Hepatocyte (in vitro differentiated cells): ENCODE measurements around the gene SDE2. TPM values are rescaled to one million over a fixed set of nuclear protein-coding genes. Genes with fewer than 3 reads are reported as not detected.

Source experiments
- DNase-seq: peaks from one replicate; pipeline ENCODE4 v3.0.0-alpha.2; 2016; ENCODE audit warnings: low spot score
- H2AFZ ChIP-seq: fragments of 200-600 bp; sonication (generic); 2 replicates; pipeline ENCODE4 v1.6.0; 2016; ENCODE audit warnings: antibody characterized with exemption, mild to moderate bottlenecking
- H3K27ac ChIP-seq: fragments of 200-600 bp; sonication (generic); 2 replicates; pipeline ENCODE4 v1.5.1; 2016; ENCODE audit warnings: mild to moderate bottlenecking
- H3K27me3 ChIP-seq: fragments of 200-600 bp; sonication (generic); 2 replicates; pipeline ENCODE4 v1.6.1; 2016
- H3K36me3 ChIP-seq: fragments of 200-600 bp; sonication (generic); replicated peaks from 2 replicates; pipeline ENCODE4 v1.5.1; 2016; ENCODE audit warnings: low read depth; ENCODE audit not compliant: insufficient read depth
- H3K4me1 ChIP-seq: fragments of 200-600 bp; sonication (generic); 2 replicates; pipeline ENCODE4 v1.5.1; 2016; ENCODE audit warnings: mild to moderate bottlenecking, moderate library complexity; ENCODE audit not compliant: insufficient read depth
- H3K4me2 ChIP-seq: fragments of 200-600 bp; sonication (generic); 2 replicates; pipeline ENCODE4 v1.6.0; 2016
- H3K4me3 ChIP-seq: fragments of 200-600 bp; sonication (generic); 2 replicates; pipeline ENCODE4 v1.5.1; 2016; ENCODE audit warnings: mild to moderate bottlenecking
- H3K79me2 ChIP-seq: fragments of 200-600 bp; sonication (generic); 2 replicates; pipeline ENCODE4 v1.6.0; 2017; ENCODE audit warnings: mild to moderate bottlenecking
- H3K9me2 ChIP-seq: fragments of 200-600 bp; sonication (generic); replicated peaks from 2 replicates; pipeline ENCODE4 v1.6.0; 2017; ENCODE audit warnings: mild to moderate bottlenecking; ENCODE audit not compliant: insufficient read depth
- H3K9me3 ChIP-seq: fragments of 200-600 bp; sonication (generic); 2 replicates; pipeline ENCODE4 v1.5.1; 2016; ENCODE audit warnings: low read depth, mild to moderate bottlenecking
- H4K20me1 ChIP-seq: fragments of 200-600 bp; sonication (generic); 2 replicates; pipeline ENCODE4 v1.6.0; 2016; ENCODE audit warnings: mild to moderate bottlenecking; ENCODE audit not compliant: insufficient read depth, poor library complexity, severe bottlenecking
- EZH2 ChIP-seq: fragments of 200-600 bp; sonication (generic); IDR thresholded peaks from 2 replicates; pipeline ENCODE4 v1.6.1; 2016; ENCODE audit warnings: antibody characterized with exemption, mild to moderate bottlenecking, borderline replicate concordance
- EZH2phosphoT487 ChIP-seq: fragments of 200-600 bp; sonication (generic); IDR thresholded peaks from one replicate; pipeline ENCODE4 v1.6.1; 2018; ENCODE audit warnings: antibody characterized with exemption, mild to moderate bottlenecking, low read depth, moderate library complexity; ENCODE audit not compliant: unreplicated experiment, severe bottlenecking
- WGBS: methylation state at CpG from one replicate; pipeline ENCODE4 v1.1.6; 2016; ENCODE audit warnings: low lambda C conversion rate; ENCODE audit errors: missing lambda C conversion rate; 5-methylcytosine and 5-hydroxymethylcytosine counted together
- polyA plus RNA-seq: library from polyadenylated mRNA; unstranded; fragments of >200 nt; fragmentation: Nextera tagmentation; extraction: Ambion mirVana; gene quantifications from 2 replicates; pipeline ENCODE4 v1.2.1, GENCODE V29; 2016
- total RNA-seq: library from RNA; depleted of rRNA; stranded (reverse); fragments of >200 nt; gene quantifications from 2 replicates; pipeline ENCODE4 v1.2.3, GENCODE V29; 2014
- TF ChIP-seq, protein P1 (sequence below): fragments of 200-600 bp; sonication (generic); IDR thresholded peaks from 2 replicates; pipeline ENCODE4 v1.5.1; 2016; ENCODE audit warnings: antibody characterized with exemption, mild to moderate bottlenecking; ENCODE audit not compliant: poor library complexity

Gene SDE2
- total and polyA plus RNA-seq, 2 experiments from 2014 or later: 14.6 to 27.3 TPM

DNA sequence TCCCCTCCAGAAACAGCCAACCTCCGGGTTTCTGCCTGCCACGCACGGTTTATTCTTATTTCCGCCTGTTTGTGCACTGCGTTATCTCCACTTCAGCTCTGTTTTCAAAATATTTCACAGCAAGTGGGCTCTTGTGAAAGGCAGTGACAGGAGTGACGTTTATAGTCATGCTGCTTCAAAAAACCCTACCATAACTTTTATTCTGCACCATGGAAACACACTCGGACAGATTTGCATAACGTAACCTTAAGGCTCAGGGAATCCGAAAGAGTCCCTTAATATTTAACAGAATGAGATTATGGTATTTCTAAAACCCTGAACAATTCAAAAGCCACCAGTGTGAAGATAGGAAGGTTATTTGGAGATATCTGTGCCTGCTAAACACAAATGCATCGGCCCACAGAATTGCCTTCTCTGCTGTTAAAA is 782 bp upstream of the SDE2 start:
- H3K4me3 ChIP-seq: peak overlapping the region; percentile 3
- H3K9me2 ChIP-seq: no peaks in the 10 kb centered on the region
- peaks cover 13% of the 10 kb centered on the region for H3K4me1 ChIP-seq
- no peak for TF ChIP-seq EZH2
- TF ChIP-seq, protein P1, sequence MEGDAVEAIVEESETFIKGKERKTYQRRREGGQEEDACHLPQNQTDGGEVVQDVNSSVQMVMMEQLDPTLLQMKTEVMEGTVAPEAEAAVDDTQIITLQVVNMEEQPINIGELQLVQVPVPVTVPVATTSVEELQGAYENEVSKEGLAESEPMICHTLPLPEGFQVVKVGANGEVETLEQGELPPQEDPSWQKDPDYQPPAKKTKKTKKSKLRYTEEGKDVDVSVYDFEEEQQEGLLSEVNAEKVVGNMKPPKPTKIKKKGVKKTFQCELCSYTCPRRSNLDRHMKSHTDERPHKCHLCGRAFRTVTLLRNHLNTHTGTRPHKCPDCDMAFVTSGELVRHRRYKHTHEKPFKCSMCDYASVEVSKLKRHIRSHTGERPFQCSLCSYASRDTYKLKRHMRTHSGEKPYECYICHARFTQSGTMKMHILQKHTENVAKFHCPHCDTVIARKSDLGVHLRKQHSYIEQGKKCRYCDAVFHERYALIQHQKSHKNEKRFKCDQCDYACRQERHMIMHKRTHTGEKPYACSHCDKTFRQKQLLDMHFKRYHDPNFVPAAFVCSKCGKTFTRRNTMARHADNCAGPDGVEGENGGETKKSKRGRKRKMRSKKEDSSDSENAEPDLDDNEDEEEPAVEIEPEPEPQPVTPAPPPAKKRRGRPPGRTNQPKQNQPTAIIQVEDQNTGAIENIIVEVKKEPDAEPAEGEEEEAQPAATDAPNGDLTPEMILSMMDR: no peak
- no peak for TF ChIP-seq EZH2phosphoT487
- no peaks in the 10 kb centered on the region for H3K27me3 ChIP-seq
- H3K27ac ChIP-seq: peak overlapping the region; percentile 97
- WGBS: 37% methylated on average over 10 of the region's 10 CpGs
- H3K9me3 ChIP-seq: no peaks in the 10 kb centered on the region
- H2AFZ ChIP-seq: peak overlapping the region; percentile 27
- no peaks in the 10 kb centered on the region for H3K36me3 ChIP-seq
- H3K79me2 ChIP-seq: peaks cover 41% of the 10 kb centered on the region
- H3K4me2 ChIP-seq: peak overlapping the region; percentile 78
- peak; percentile 47 for DNase-seq
- H4K20me1 ChIP-seq: no peaks in the 10 kb centered on the region

DNA sequence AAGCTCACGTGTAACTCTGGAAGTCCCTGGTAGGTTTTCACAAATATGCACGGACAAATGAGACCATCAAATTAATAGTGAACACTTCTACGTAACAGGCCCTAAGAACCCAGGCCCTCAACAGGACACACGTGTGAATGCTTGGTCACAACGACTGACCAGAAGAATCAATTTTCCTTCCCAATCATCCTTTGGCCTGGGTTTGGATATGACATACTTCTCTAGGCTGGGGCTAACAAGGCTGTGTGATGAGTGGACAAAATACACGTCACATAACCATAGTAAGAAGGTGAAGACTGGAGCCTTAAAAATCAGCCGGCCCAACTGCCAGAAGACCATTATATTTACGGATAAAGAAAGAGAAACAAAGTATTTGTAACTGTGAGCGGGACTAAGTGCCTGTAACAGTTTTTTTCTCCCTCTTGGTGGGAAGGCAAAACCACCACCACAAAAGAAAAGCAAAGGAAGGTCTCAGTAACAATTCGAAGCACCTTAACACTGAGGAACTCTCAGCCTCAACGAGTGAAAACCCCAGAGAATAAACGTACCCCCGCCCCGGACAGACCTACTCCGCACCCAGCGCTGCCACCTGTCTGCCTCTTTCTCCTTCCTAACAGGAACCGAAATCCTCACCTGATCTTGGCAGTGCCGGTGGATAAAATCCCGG is 450 bp downstream of the SDE2 start:
- peaks cover 54% of the 10 kb centered on the region for H3K79me2 ChIP-seq
- H3K27me3 ChIP-seq: no peaks in the 10 kb centered on the region
- DNase-seq: peak; percentile 21
- peaks cover 13% of the 10 kb centered on the region for H3K4me1 ChIP-seq
- H3K36me3 ChIP-seq: no peaks in the 10 kb centered on the region
- no peaks in the 10 kb centered on the region for H3K9me3 ChIP-seq
- TF ChIP-seq EZH2phosphoT487: no peak
- TF ChIP-seq EZH2: no peak
- TF ChIP-seq, protein P1: no peak
- WGBS: 4% methylated on average over 19 of the region's 19 CpGs
- H2AFZ ChIP-seq: peak overlapping the region; percentile 45
- peak overlapping the region; percentile 46 for H3K4me3 ChIP-seq
- H3K4me2 ChIP-seq: peak overlapping the region; percentile 79
- no peaks in the 10 kb centered on the region for H4K20me1 ChIP-seq
- H3K27ac ChIP-seq: peak overlapping the region; percentile 82
- H3K9me2 ChIP-seq: no peaks in the 10 kb centered on the region

DNA sequence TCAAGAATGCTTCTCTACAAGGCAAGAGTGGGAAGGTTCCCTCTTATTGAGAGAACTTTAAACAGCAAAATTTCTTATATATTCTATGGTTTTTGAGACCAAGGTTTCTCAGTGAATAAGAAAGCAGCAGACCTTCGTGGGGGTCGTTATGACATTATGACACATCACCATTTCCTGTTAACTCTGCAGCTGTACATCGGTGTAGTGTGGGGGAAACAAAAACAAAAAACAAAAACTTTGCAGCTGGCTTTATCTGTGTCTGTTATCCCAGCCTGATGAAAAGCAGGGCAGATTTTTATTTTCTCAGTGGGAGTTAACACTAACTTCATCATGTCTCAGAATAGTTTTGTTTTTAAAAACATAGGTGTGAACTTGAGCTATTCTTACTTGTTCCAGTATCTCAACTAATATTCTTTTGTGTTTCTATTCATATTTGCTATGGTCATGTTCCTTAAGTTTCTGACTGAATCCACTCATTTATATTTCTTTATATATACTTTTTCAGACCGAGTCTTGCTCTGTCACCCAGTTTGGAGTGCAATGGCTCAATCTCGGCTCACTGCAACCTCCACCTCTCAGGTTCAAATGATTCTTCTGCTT is 2.1 kb downstream of the SDE2 start:
- Histone ChIP-seq H4K20me1 (no peaks in the 10 kb centered on the region), H3K4me1 (peaks cover 13% of the 10 kb centered on the region), H3K27me3 (no peaks in the 10 kb centered on the region), H2AFZ (no peak overlapping the region), H3K4me3 (no peak overlapping the region), H3K36me3 (no peaks in the 10 kb centered on the region), H3K79me2 (peaks cover 55% of the 10 kb centered on the region), H3K9me3 (no peaks in the 10 kb centered on the region), H3K4me2 (peak overlapping the region; percentile 79), H3K9me2 (no peaks in the 10 kb centered on the region), H3K27ac (no peak overlapping the region)
- TF ChIP-seq, protein P1: no peak
- TF ChIP-seq EZH2phosphoT487: no peak
- TF ChIP-seq EZH2: no peak
- no peak for DNase-seq
- WGBS: 80% methylated on average over 5 of the region's 5 CpGs
